SKM-1 treated with dmso at 0.1 percent for 144 hours (cell line): ENCODE results near the gene FBXO11.

Experiments
- DNase-seq: peaks from one replicate; lab custom pipeline; 2025; ENCODE audit not compliant: unreplicated experiment; lab: John Stamatoyannopoulos, UW

FBXO11 gene

DNA sequence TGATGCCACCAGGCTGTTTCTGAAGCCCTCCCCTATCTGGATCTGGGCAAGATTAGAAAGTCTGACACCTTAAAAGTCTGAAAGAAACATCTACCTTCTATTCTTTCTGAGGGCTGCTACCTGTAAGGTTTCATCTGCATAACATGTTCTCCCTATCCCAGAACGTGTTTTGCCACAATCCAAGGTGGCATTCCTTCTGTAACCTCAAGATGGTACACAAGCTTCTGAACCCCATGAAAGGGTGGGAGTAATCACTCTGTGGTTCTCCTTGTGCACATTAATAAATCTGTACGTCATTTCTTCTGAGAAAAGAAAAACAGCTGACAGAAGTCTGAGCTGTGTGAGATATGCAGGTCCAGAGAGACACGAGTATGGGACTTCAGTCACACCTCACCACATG lies 165.2 kb downstream of the FBXO11 start:
- DNase-seq = no peak
